D721Med (cell line): ENCODE data around the gene AKAP10.

Source experiments
- DNase-seq: peaks from one replicate; pipeline ENCODE4 v3.0.0; 2011; ENCODE audit warnings: low spot score; ENCODE audit not compliant: insufficient read length
- FAIRE-seq: peaks from 2 replicates; lab custom pipeline; 2011; peaks lifted over from hg19 to GRCh38; lab: Jason Lieb, UNC
- CTCF ChIP-seq: IDR thresholded peaks from 2 replicates; pipeline ENCODE4 v1.5.1; 2012; ENCODE audit warnings: mild to moderate bottlenecking, control low read depth; ENCODE audit not compliant: insufficient read depth; ENCODE audit errors: missing control alignments

Gene AKAP10

GRCh38 chr17:19948116-19948943, 29.3 kb downstream of the AKAP10 start:
- FAIRE-seq = no peak
- TF ChIP-seq CTCF = no peak
- DNase-seq = no peak

GRCh38 chr17:19946921-19947320, 30.7 kb downstream of the AKAP10 start:
- DNase-seq = no peak
- TF ChIP-seq CTCF = no peak
- FAIRE-seq = no peak

- FAIRE-seq (no peak), DNase-seq (no peak)
- no peak for TF ChIP-seq CTCF
These were observed 32.5 kb downstream of the AKAP10 start for GRCh38 chr17:19945009-19945626.

GRCh38 chr17:19943599-19943998, 34.0 kb downstream of the AKAP10 start:
- FAIRE-seq = no peak
- no peak for TF ChIP-seq CTCF
- no peak for DNase-seq

- FAIRE-seq = no peak
- DNase-seq = no peak
- no peak for TF ChIP-seq CTCF
These were observed 34.6 kb downstream of the AKAP10 start for GRCh38 chr17:19943026-19943425.

GRCh38 chr17:19940722-19941464, 36.7 kb downstream of the AKAP10 start:
- FAIRE-seq = no peak
- TF ChIP-seq CTCF = no peak
- DNase-seq = no peak
